B cell (primary cell): ENCODE results near the gene SPATA2L. TPM values are rescaled to one million over a fixed set of nuclear protein-coding genes. Genes with fewer than 3 reads are reported as not detected.

Experiments
- ATAC-seq: fragments of 200-7000 bp; cut with Tn5 transposase; one replicate; pipeline ENCODE4 v1.10.0; 2021; ENCODE audit warnings: low read depth, mild to moderate bottlenecking, moderate number of reproducible peaks, moderate library complexity
- CTCF ChIA-PET: fragments of 350-600 bp; sonication (Branson Sonifier 250); formaldehyde crosslinking; loops from one replicate; lab custom pipeline; 2021; ENCODE audit warnings: antibody characterized with exemption, inconsistent platforms; lab: Charles Lee
- POLR2A ChIA-PET: fragments of 350-600 bp; sonication (Branson Sonifier 250); formaldehyde crosslinking; loops from one replicate; lab custom pipeline; 2021; ENCODE audit warnings: antibody characterized with exemption; lab: Charles Lee
- DNase-seq: peaks from one replicate; pipeline ENCODE4 v3.0.0; 2013
- H2AFZ ChIP-seq: 2 replicates; pipeline ENCODE4 v1.6.1; 2012; ENCODE audit warnings: mild to moderate bottlenecking, low read depth, low read length; ENCODE audit not compliant: insufficient read depth, poor library complexity, severe bottlenecking
- H3K27ac ChIP-seq, 2 donors: 1 replicate in 1 of 2; 2 replicates in 1 of 2; pipeline ENCODE4 v1.5.1; 2012 to 2013; ENCODE audit warnings: low read length in 2 of 2, mild to moderate bottlenecking in 2 of 2, moderate library complexity in 1 of 2
- H3K27me3 ChIP-seq, 4 experiments: fragments of 200-600 bp in 1 of 4; sonication (generic) in 1 of 4; replicated peaks in 1 of 4; 1 replicate in 2 of 4; 2 replicates in 2 of 4; pipeline versions ENCODE4 v1.6.1 to v1.7.0; 2013 to 2016; ENCODE audit warnings: low read length in 3 of 4, mild to moderate bottlenecking in 2 of 4, mixed read lengths in 1 of 4, moderate library complexity in 1 of 4; ENCODE audit not compliant: insufficient read depth in 4 of 4, control insufficient read depth in 3 of 4; ENCODE audit errors: control extremely low read depth in 1 of 4
- H3K36me3 ChIP-seq, 2 experiments: replicated peaks in 1 of 2; 1 replicate in 1 of 2; 2 replicates in 1 of 2; pipeline versions ENCODE4 v1.6.1 to v1.7.1; 2013; ENCODE audit warnings: low read length in 1 of 2; ENCODE audit not compliant: insufficient read depth in 2 of 2, control insufficient read depth in 1 of 2; ENCODE audit errors: control extremely low read depth in 1 of 2, extremely low read depth in 1 of 2
- H3K4me1 ChIP-seq, 2 donors: fragments of 200-600 bp in 1 of 2; sonication (generic) in 1 of 2; 1 replicate in 1 of 2; 2 replicates in 1 of 2; pipeline versions ENCODE4 v1.5.1 to v1.6.1; 2013 to 2017; ENCODE audit warnings: low read length in 2 of 2; ENCODE audit not compliant: control insufficient read depth in 2 of 2, insufficient read depth in 2 of 2
- H3K4me2 ChIP-seq: replicated peaks from 2 replicates; pipeline ENCODE3; 2012; ENCODE audit warnings: mild to moderate bottlenecking, low read depth, low read length; ENCODE audit not compliant: poor library complexity, severe bottlenecking
- H3K4me3 ChIP-seq, 5 experiments: fragments of 200-600 bp in 1 of 5; sonication (generic) in 1 of 5; 1 replicate in 3 of 5; 2 replicates in 2 of 5; pipeline versions ENCODE4 v1.5.1 to v1.7.0; 2011 to 2016; ENCODE audit warnings: low read length in 4 of 5, mild to moderate bottlenecking in 4 of 5, low read depth in 2 of 5, control low read depth in 1 of 5, moderate library complexity in 1 of 5; ENCODE audit not compliant: insufficient read depth in 1 of 5; ENCODE audit errors: control extremely low read depth in 1 of 5, extremely low read depth in 1 of 5
- H3K79me2 ChIP-seq: fragments of 200-600 bp; sonication (generic); one replicate; pipeline ENCODE4 v1.6.0; 2016; ENCODE audit warnings: low read length; ENCODE audit not compliant: control insufficient read depth, insufficient read depth
- H3K9ac ChIP-seq: fragments of 200-600 bp; sonication (generic); 2 replicates; pipeline ENCODE4 v1.6.1; 2017; ENCODE audit warnings: mild to moderate bottlenecking, low read length, moderate library complexity
- H3K9me3 ChIP-seq, 3 donors: one replicate each; pipeline versions ENCODE4 v1.6.1 to v1.7.1; 2013; ENCODE audit warnings: low read length in 2 of 3; ENCODE audit not compliant: control insufficient read depth in 2 of 3, insufficient read depth in 1 of 3; ENCODE audit errors: control extremely low read depth in 1 of 3
- H4K20me1 ChIP-seq: 2 replicates; pipeline ENCODE4 v1.6.0; 2012; ENCODE audit warnings: mild to moderate bottlenecking, low read length; ENCODE audit not compliant: insufficient read depth, control insufficient read depth, poor library complexity, severe bottlenecking
- H3K27ac Mint-ChIP-seq: one replicate; pipeline ENCODE4 v1.8.0; 2021; ENCODE audit warnings: mixed read lengths
- H3K27me3 Mint-ChIP-seq: one replicate; pipeline ENCODE4 v1.8.0; 2021; ENCODE audit warnings: mixed read lengths
- H3K4me1 Mint-ChIP-seq: one replicate; pipeline ENCODE4 v1.8.0; 2021; ENCODE audit warnings: mixed read lengths
- H3K4me3 Mint-ChIP-seq: one replicate; pipeline ENCODE4 v1.8.0; 2021; ENCODE audit warnings: mixed read lengths
- H3K9me3 Mint-ChIP-seq: one replicate; pipeline ENCODE4 v1.8.0; 2022; ENCODE audit warnings: mixed read lengths; ENCODE audit not compliant: insufficient read depth
- CTCF ChIP-seq: fragments of 200-600 bp; IDR thresholded peaks from one replicate; pipeline ENCODE4 v1.8.0; 2022; ENCODE audit warnings: antibody characterized with exemption, mild to moderate bottlenecking
- EZH2 ChIP-seq: IDR thresholded peaks from 2 replicates; pipeline ENCODE4 v1.6.1; 2012; ENCODE audit warnings: borderline replicate concordance, low read depth, mild to moderate bottlenecking, moderate library complexity, low read length; ENCODE audit not compliant: insufficient read depth, poor library complexity, severe bottlenecking
- WGBS: methylation state at CpG from one replicate; pipeline ENCODE4 v1.1.5; 2013; ENCODE audit warnings: missing lambda C conversion rate; ENCODE audit not compliant: insufficient coverage; 5-methylcytosine and 5-hydroxymethylcytosine counted together
- intact Hi-C: fragments of 100-400 bp; cut with micrococcal nuclease; formaldehyde crosslinking; loops from one replicate; pipeline ENCODE4 v1.10.0; 2022
- polyA plus RNA-seq: library from polyadenylated mRNA; depleted of rRNA; stranded (reverse); fragments of >200 nt; gene quantifications from 2 replicates; pipeline ENCODE4 v1.2.3, GENCODE V29; 2012
- total RNA-seq, 2 donors: library from RNA; stranded (reverse); fragments of 120-200 nt in 1 of 2; gene quantifications; 1 replicate in 1 of 2; 2 replicates in 1 of 2; pipeline versions ENCODE4 v1.2.3 to v1.2.4, GENCODE V29; 2013 to 2022

The SPATA2L gene
- total and polyA plus RNA-seq, 2 donors (not counting 1 experiment from before 2014, with no cell fraction given), result 16.4 to 32.1 TPM

GRCh38 chr16:89723279-89724250 is 22.1 kb upstream of the SPATA2L start:
- H3K9me3 Mint-ChIP-seq, result no peaks in the 10 kb centered on the region
- CTCF ChIA-PET, result interaction anchor here (1.0 to 2.5 kb wide), 4 partner anchors 11 to 70 kb away, joined by 3 to 8 read pairs (median 4); no protein-coding TSS in a partner anchor
- DNase-seq (no peak), ATAC-seq (no peak)
- H3K27me3 ChIP-seq, result no peaks in the 10 kb centered on the region
- H3K9me3 ChIP-seq, result no peaks in the 10 kb centered on the region
- POLR2A ChIA-PET, result no interaction called here
- no peaks in the 10 kb centered on the region for H3K27me3 Mint-ChIP-seq
- peaks cover 67% of the 10 kb centered on the region for H3K79me2 ChIP-seq
- no peak overlapping the region for H2AFZ ChIP-seq
- H3K4me1 Mint-ChIP-seq, result peaks cover 30% of the 10 kb centered on the region
- H4K20me1 ChIP-seq, result peaks cover 57% of the 10 kb centered on the region
- peaks cover 27 to 34% of the 10 kb centered on the region in 2 donors for H3K4me1 ChIP-seq
- TF ChIP-seq EZH2 (no peak), CTCF (no peak)
- H3K27ac ChIP-seq, result peak overlapping the region in 1 of 2 donors; percentile 92
- H3K9ac ChIP-seq, result peak overlapping the region; percentile 86
- peak overlapping the region; percentile 88 for H3K4me3 Mint-ChIP-seq
- peak overlapping the region; percentile 100 for H3K4me2 ChIP-seq
- WGBS, result 87% methylated on average over 30 of the region's 30 CpGs
- H3K4me3 ChIP-seq, result peak overlapping the region in 3 of 5 experiments; percentile 61 to 72 (median 65)
- H3K27ac Mint-ChIP-seq, result peak overlapping the region; percentile 92
- peaks cover 0 to 43% of the 10 kb centered on the region in 2 experiments for H3K36me3 ChIP-seq
- intact Hi-C loops, result loop anchor here (2.0 to 5.0 kb wide), 2 partner anchors 36 to 41 kb away; partner anchors contain the start of gene CDK10
